Measurements from ENCODE around the gene TLCD4.
"Not testable (repeated sequence)": the region's sequence is repeated elsewhere in the genome, so short reads cannot be mapped to it uniquely, and the experiment has no call there.

TLCD4 gene

DNA sequence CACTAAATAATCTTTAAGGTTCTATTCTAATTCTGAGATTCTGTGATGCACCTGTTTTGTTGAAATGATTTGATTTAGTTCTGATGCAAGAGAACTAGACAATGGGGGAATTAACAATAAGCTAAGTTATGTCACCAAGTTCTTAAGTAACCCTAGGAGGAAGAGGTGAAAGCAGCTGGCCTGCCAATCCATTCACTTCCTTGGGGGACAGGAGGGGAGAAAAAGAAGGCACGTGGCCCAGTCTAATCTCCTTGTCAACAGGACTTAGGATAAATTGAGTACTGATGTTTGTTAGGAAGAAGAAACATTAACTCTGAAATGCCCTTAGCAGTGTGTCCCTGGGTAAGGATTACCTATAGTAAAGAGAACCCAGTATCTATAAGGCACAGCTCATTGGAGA lies 36.9 kb downstream of the TLCD4 start:
- no peak for DNase-seq (ENCODE audit: low read depth)

DNA sequence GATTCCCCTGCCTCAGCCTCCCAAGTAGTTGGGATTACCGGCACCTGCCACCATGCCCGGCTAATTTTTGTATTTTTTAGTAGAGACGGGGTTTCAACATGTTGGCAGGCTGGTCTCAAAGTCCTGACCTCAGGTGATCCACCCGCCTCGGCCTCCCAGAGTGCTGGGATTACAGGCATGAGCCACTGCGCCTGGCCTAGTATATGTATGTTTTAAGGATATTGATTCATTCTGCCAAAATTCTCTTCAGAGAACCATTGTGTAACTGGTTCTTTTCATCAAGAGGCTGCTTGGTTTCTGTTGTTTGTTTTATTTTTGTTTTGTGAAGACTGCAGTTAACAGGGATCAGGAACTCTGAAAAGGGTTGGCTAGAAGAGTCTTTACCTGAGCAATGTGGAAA lies 48.4 kb downstream of the TLCD4 start:
- DNase-seq (ENCODE audit: low read depth) = not testable (repeated sequence)
